K562 (cell line): ENCODE data around the gene C5orf52. TPM values are rescaled to one million over a fixed set of nuclear protein-coding genes. Genes with fewer than 3 reads are reported as not detected.
"Not testable (repeated sequence)": the region's sequence is repeated elsewhere in the genome, so short reads cannot be mapped to it uniquely, and the experiment has no call there.

Source experiments
- ATAC-seq: fragments of 200-7000 bp; cut with Tn5 transposase; 3 replicates; pipeline ENCODE4 v1.9.1; 2020; ENCODE audit warnings: moderate library complexity
- BruUV-seq: library from RNA; stranded (reverse); fragments of 400-500 nt; replicated peaks from 2 replicates; lab custom pipeline; 2021; lab: Mats Ljungman, UMichigan
- CTCF ChIA-PET: fragments of 300-600 bp; formaldehyde crosslinking; extraction: SDS; loops from one replicate; lab custom pipeline; 2021; ENCODE audit warnings: low intra/inter-chr PET ratio; lab: Yijun Ruan, JAX
- POLR2A ChIA-PET: fragments of 300-600, 350-650 bp; sonication (Branson Sonifier 250); formaldehyde crosslinking; extraction: SDS; loops from one replicate; lab custom pipeline; 2021; ENCODE audit warnings: antibody characterized with exemption, inconsistent platforms; lab: Yijun Ruan, JAX
- DNase-seq, 4 experiments: peaks; one replicate each; pipeline versions ENCODE4 v3.0.0 to v3.0.0-alpha.2; 2011 to 2018; ENCODE audit warnings: low spot score in 3 of 4, mixed read lengths in 3 of 4; ENCODE audit errors: extremely low read depth in 1 of 4
- FAIRE-seq: peaks from 2 replicates; lab custom pipeline; 2011; peaks lifted over from hg19 to GRCh38; lab: Jason Lieb, UNC
- H2AFZ ChIP-seq: 2 replicates; pipeline ENCODE4 v1.6.0; 2011; ENCODE audit warnings: low read depth, low read length, control low read depth, inconsistent platforms
- H3K27ac ChIP-seq: fragments of 200-600 bp; 3 replicates; pipeline ENCODE4 v1.8.0; 2011; ENCODE audit warnings: low read depth, mild to moderate bottlenecking, control low read depth, inconsistent platforms, low read length, moderate library complexity, mixed read lengths; ENCODE audit errors: extremely low read depth
- H3K27me3 ChIP-seq, 2 experiments: fragments of 300-600 bp in 1 of 2; 2 replicates in 1 of 2; 3 replicates in 1 of 2; pipeline versions ENCODE4 v1.6.0 to v1.8.0; 2011; ENCODE audit warnings: inconsistent platforms in 2 of 2, low read length in 2 of 2, mild to moderate bottlenecking in 1 of 2, mixed read lengths in 1 of 2, moderate library complexity in 1 of 2; ENCODE audit not compliant: control insufficient read depth in 2 of 2, insufficient read depth in 2 of 2
- H3K36me3 ChIP-seq: fragments of 300-600 bp; 3 replicates; pipeline ENCODE4 v1.8.0; 2011; ENCODE audit warnings: mild to moderate bottlenecking, low read length, inconsistent platforms; ENCODE audit not compliant: control insufficient read depth, insufficient read depth
- H3K4me1 ChIP-seq, 2 experiments: fragments of 200-600 bp in 1 of 2; replicated peaks in 1 of 2; 2 replicates in 1 of 2; 3 replicates in 1 of 2; pipeline versions ENCODE4 v1.5.1 to v1.8.0; 2011; ENCODE audit warnings: inconsistent platforms in 2 of 2, low read length in 2 of 2, mild to moderate bottlenecking in 1 of 2, mixed read lengths in 1 of 2, moderate library complexity in 1 of 2; ENCODE audit not compliant: control insufficient read depth in 2 of 2, insufficient read depth in 2 of 2
- H3K4me2 ChIP-seq: 2 replicates; pipeline ENCODE4 v1.6.1; 2011; ENCODE audit warnings: low read length, control low read depth, inconsistent platforms, mixed read lengths; ENCODE audit not compliant: insufficient read depth
- H3K4me3 ChIP-seq: fragments of 200-600 bp; sonication (generic), shearing (Covaris generic); 2 replicates; pipeline ENCODE4 v1.5.1; 2016; ENCODE audit warnings: control low read depth, inconsistent platforms
- H3K79me2 ChIP-seq: fragments of 200-600 bp; 3 replicates; pipeline ENCODE4 v1.8.0; 2011; ENCODE audit warnings: low read length, inconsistent platforms; ENCODE audit not compliant: control insufficient read depth, insufficient read depth
- H3K9ac ChIP-seq, 2 experiments: 2 replicates each; pipeline versions ENCODE4 v1.6.0 to v1.6.1; 2011; ENCODE audit warnings: low read depth in 2 of 2, low read length in 2 of 2, control low read depth in 1 of 2, inconsistent platforms in 1 of 2, mild to moderate bottlenecking in 1 of 2, mixed read lengths in 1 of 2; ENCODE audit not compliant: insufficient read depth in 1 of 2
- H3K9me1 ChIP-seq: one replicate; pipeline ENCODE4 v1.6.0; 2011; ENCODE audit warnings: inconsistent platforms, mild to moderate bottlenecking, low read length, moderate library complexity; ENCODE audit not compliant: control insufficient read depth, insufficient read depth
- H3K9me3 ChIP-seq: replicated peaks from 2 replicates; pipeline ENCODE4 v1.5.1; 2011; ENCODE audit warnings: low read depth, low read length, inconsistent platforms; ENCODE audit not compliant: control insufficient read depth, insufficient read depth
- H4K20me1 ChIP-seq: replicated peaks from 2 replicates; pipeline ENCODE4 v1.6.1; 2011; ENCODE audit warnings: low read length, inconsistent platforms, mixed read lengths; ENCODE audit not compliant: control insufficient read depth, insufficient read depth
- CBFB ChIP-seq: sonication (generic); formaldehyde crosslinking; IDR thresholded peaks from 2 replicates; pipeline ENCODE4 v1.4.0; 2020; ENCODE audit warnings: mild to moderate bottlenecking, missing genetic modification reagents
- ETV6 ChIP-seq, 3 experiments: fragments of 150-350 bp in 1 of 3; sonication (generic) in 1 of 3; formaldehyde crosslinking in 1 of 3; IDR thresholded peaks; 2 replicates each; pipeline versions ENCODE4 v1.6.1 to v1.8.0; 2014 to 2022; ENCODE audit warnings: borderline replicate concordance in 2 of 3, low read depth in 2 of 3, antibody characterized with exemption in 1 of 3, low read length in 1 of 3, mild to moderate bottlenecking in 1 of 3, missing genetic modification reagents in 1 of 3
- HSF4 ChIP-seq: fragments of 250-450 bp; sonication (Bioruptor Pico); IDR thresholded peaks from 2 replicates; pipeline ENCODE4 v2.1.2; 2022; ENCODE audit warnings: mild to moderate bottlenecking, moderate library complexity, borderline replicate concordance
- KLF13 ChIP-seq: fragments of 450-650 bp; IDR thresholded peaks from 2 replicates; pipeline ENCODE4 v1.6.1; 2016; ENCODE audit warnings: missing genetic modification characterization, low read depth, mild to moderate bottlenecking, missing compliant biosample characterization, moderate library complexity, borderline replicate concordance
- TAF15 ChIP-seq: fragments of 200-400 bp; formaldehyde crosslinking; IDR thresholded peaks from 2 replicates; pipeline ENCODE4 v1.6.1; 2017; ENCODE audit warnings: mild to moderate bottlenecking, low read depth, low read length, moderate library complexity
- ZNF134 ChIP-seq: fragments of 250-450 bp; sonication (Bioruptor Pico); conservative IDR thresholded peaks from 2 replicates; pipeline ENCODE4 v1.4.0; 2020
- ZNF778 ChIP-seq: fragments of 450-650 bp; formaldehyde crosslinking; IDR thresholded peaks from 2 replicates; pipeline ENCODE4 v1.4.0; 2020; ENCODE audit warnings: mild to moderate bottlenecking, moderate library complexity
- WGBS: fragments of 100-300 bp; shearing (Covaris generic); methylation state at CpG from one replicate; pipeline ENCODE4 v1.1.6; 2016; ENCODE audit warnings: low coverage, mixed read lengths; ENCODE audit not compliant: insufficient coverage; ENCODE audit errors: missing lambda C conversion rate; 5-methylcytosine and 5-hydroxymethylcytosine counted together
- in situ Hi-C: fragments of 300-500 bp; cut with MboI; formaldehyde crosslinking; loops from 4 replicates; pipeline ENCODE4 v1.15.0; 2018; ENCODE audit warnings: inconsistent platforms, mixed read lengths
- intact Hi-C: fragments of 100-400 bp; cut with micrococcal nuclease; formaldehyde crosslinking; loops from 2 replicates; pipeline ENCODE4 v1.14.2; 2022
- polyA plus RNA-seq, 8 experiments: library from polyadenylated mRNA; depleted of rRNA in 4 of 8; stranded (reverse) in 5 of 8; unstranded in 3 of 8; fragments of >200 nt; fragmentation: Nextera tagmentation in 2 of 8; fragmentation: Illumina TruSeq in 1 of 8; extraction: Ambion mirVana in 2 of 8; extraction: Trizol in 1 of 8; gene quantifications; 2 replicates each; pipeline versions ENCODE4 v1.2.1 to v1.2.3, GENCODE V29; 2011 to 2014; ENCODE audit warnings: inconsistent platforms in 1 of 8, missing spikeins in 1 of 8
- total RNA-seq, 7 experiments: library from RNA; depleted of rRNA in 6 of 7; stranded (reverse); fragments of >200 nt in 6 of 7; fragmentation: Illumina TruSeq in 2 of 7; extraction: Trizol in 2 of 7; gene quantifications; 2 replicates each; pipeline versions ENCODE4 v1.2.1 to v1.2.3, GENCODE V29; 2011 to 2021; ENCODE audit warnings: low replicate concordance in 1 of 7

C5orf52 gene
- total and polyA plus RNA-seq, 9 of the 15 experiments (the other 6 are each of a cell fraction or from before 2014, with no cell fraction given): not detected

DNA sequence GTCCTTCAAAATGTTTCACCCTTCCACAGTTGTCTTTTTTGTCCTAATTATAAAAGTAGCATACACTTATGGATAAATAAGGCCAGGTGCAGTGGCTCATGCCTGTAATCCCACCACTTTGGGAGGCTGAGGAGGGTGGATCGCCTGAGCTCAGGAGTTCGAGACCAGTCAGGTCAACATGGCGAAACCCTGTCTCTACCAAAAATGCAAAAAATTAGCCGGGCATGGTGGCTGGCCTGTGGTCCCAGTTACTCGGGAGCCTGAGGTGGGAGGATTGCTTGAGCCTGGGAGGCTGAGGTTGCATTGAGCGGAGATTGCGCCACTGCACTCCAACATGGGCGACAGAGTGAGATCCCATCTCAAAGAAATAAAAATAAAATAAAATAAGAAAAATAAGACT, 1.6 kb downstream of the C5orf52 start:
- in situ Hi-C loops: no loop called here
- intact Hi-C loops: no loop called here
- ChIA-PET POLR2A (interaction anchor here (0.8 kb wide), 1 partner anchor 18 kb away, joined by 3 read pairs; no protein-coding TSS in a partner anchor), CTCF (no interaction called here)
- H3K9me1 ChIP-seq: no peaks in the 10 kb centered on the region
- H3K4me3 ChIP-seq: no peak overlapping the region
- TF ChIP-seq CBFB (CRISPR knock-in tag) (no peak), ZNF778 (no peak), ETV6 (IDR thresholded peaks at IDR 0.05; ENCODE audit: borderline replicate concordance in 1 of 2, low read depth in 2 of 2, low read length in 1 of 2) (no peak), ETV6 (CRISPR knock-in tag; IDR thresholded peaks at IDR 0.05; ENCODE audit: borderline replicate concordance) (no peak), ZNF134 (no peak), TAF15 (no peak), HSF4 (CRISPR knock-in tag) (no peak), KLF13 (tag) (no peak)
- no peak overlapping the region for H3K27ac ChIP-seq
- H3K9me3 ChIP-seq: no peaks in the 10 kb centered on the region; the same call in 1 of the 2 replicates
- no peak for DNase-seq
- H3K4me2 ChIP-seq: no peak overlapping the region
- no peaks in the 10 kb centered on the region for H3K36me3 ChIP-seq
- FAIRE-seq: no peak
- no peaks in the 10 kb centered on the region for H4K20me1 ChIP-seq
- no peak overlapping the region for H2AFZ ChIP-seq
- H3K4me1 ChIP-seq: peaks cover 0 to 10% of the 10 kb centered on the region in 2 experiments; a peak in 1 of 5 replicates
- no TSS peak for BruUV-seq
- H3K27me3 ChIP-seq: peaks cover 0 to 36% of the 10 kb centered on the region in 2 experiments; a peak in 3 of 5 replicates
- H3K79me2 ChIP-seq: no peaks in the 10 kb centered on the region
- ATAC-seq: no peak
- H3K9ac ChIP-seq: no peak overlapping the region
- 17% methylated on average over 8 of the region's 8 CpGs for WGBS

- FAIRE-seq, H3K27ac ChIP-seq, H3K79me2 ChIP-seq, H3K4me2 ChIP-seq, H3K4me3 ChIP-seq, H3K9me1 ChIP-seq, H4K20me1 ChIP-seq, in situ Hi-C loops, H3K4me1 ChIP-seq, intact Hi-C loops, DNase-seq, ATAC-seq, BruUV-seq, CTCF ChIA-PET, H3K9me3 ChIP-seq, H3K9ac ChIP-seq, H3K36me3 ChIP-seq, H2AFZ ChIP-seq: not testable (repeated sequence)
- POLR2A ChIA-PET: interaction anchor here (0.6 kb wide), 1 partner anchor 13 kb away, joined by 3 read pairs; no protein-coding TSS in a partner anchor
- 0% methylated on average over 4 of the region's 4 CpGs for WGBS
- H3K27me3 ChIP-seq: peaks cover under 1 to 30% of the 10 kb centered on the region in 2 experiments; a peak in 4 of 5 replicates
Measured at GRCh38 chr5:157674351-157674750, 3.0 kb downstream of the C5orf52 start.
